ENCODE results near the gene CFAP74. TPM values are rescaled to one million over a fixed set of nuclear protein-coding genes. Genes with fewer than 3 reads are reported as not detected.

Gene CFAP74
- total and polyA plus RNA-seq, 2 donors (not counting 3 experiments of a cell fraction or from before 2014, with no cell fraction given): not detected

- BruUV-seq (replicated peaks): no TSS peak
- POLR2A ChIA-PET: no interaction called here
- no peak for DNase-seq (ENCODE audit: low read depth, low spot score)
These were observed 82.1 kb downstream of the CFAP74 start for GRCh38 chr1:1921459-1921862.

More at GRCh38 chr1:1921459-1921862, 82.1 kb downstream of the CFAP74 start:
- H3K4me2 ChIP-seq (ENCODE audit: insufficient read depth, low read length): no peak overlapping the region
- H3K4me1 ChIP-seq (ENCODE audit: control insufficient read depth, extremely low read depth, insufficient read depth, low read length): peaks cover 5% of the 10 kb centered on the region
- H3K27me3 ChIP-seq (ENCODE audit: control insufficient read depth in 2 of 2, insufficient read depth in 2 of 2, low read length in 2 of 2): no peaks in the 10 kb centered on the region
- FAIRE-seq: no peak
- H3K9me1 ChIP-seq (replicated peaks; ENCODE audit: control insufficient read depth, extremely low read depth, insufficient read depth, low read length): no peaks in the 10 kb centered on the region
- no peak overlapping the region for H3K4me3 ChIP-seq (replicated peaks in 1 of 3; ENCODE audit: insufficient read depth in 1 of 3, low read depth in 1 of 3, low read length in 3 of 3)
- no peaks in the 10 kb centered on the region for H3K9me3 ChIP-seq (replicated peaks; ENCODE audit: control insufficient read depth, insufficient read depth, low read length)
- no peaks in the 10 kb centered on the region for H4K20me1 ChIP-seq (replicated peaks; ENCODE audit: control insufficient read depth, extremely low read depth, insufficient read depth, low read length)
- no peaks in the 10 kb centered on the region for H3K79me2 ChIP-seq (ENCODE audit: control insufficient read depth, insufficient read depth, low read length)
- no peak overlapping the region for H2AFZ ChIP-seq (ENCODE audit: low read depth, low read length)
- CTCF ChIA-PET: interaction anchor here (1.0 kb wide), 1 partner anchor 12 kb away, joined by 3 read pairs; no protein-coding TSS in a partner anchor
- H3K27ac ChIP-seq (ENCODE audit: insufficient read depth, low read depth, low read length): no peak overlapping the region
- no peak for TF ChIP-seq MAX (IDR thresholded peaks at IDR 0.05; ENCODE audit: insufficient read depth, insufficient read length)
- no peak for TF ChIP-seq CTCF (IDR thresholded peaks at IDR 0.05; ENCODE audit: extremely low read depth in 1 of 2, insufficient read depth in 1 of 2, low read depth in 1 of 2, low read length in 2 of 2)
- TF ChIP-seq POLR2A (IDR thresholded peaks at IDR 0.05; ENCODE audit: low read depth, low read length): no peak
- no peak for TF ChIP-seq POLR2AphosphoS5 (IDR thresholded peaks at IDR 0.05; ENCODE audit: insufficient read depth, low read depth, low read length)
- TF ChIP-seq GATA2 (IDR thresholded peaks at IDR 0.05; ENCODE audit: insufficient read depth, insufficient read length, low read depth, low read length): no peak
- TF ChIP-seq EZH2 (IDR thresholded peaks at IDR 0.05; ENCODE audit: borderline replicate concordance, low read depth, low read length, severe bottlenecking): no peak
- TF ChIP-seq FOS (IDR thresholded peaks at IDR 0.05; ENCODE audit: borderline replicate concordance, insufficient read depth, low read length): no peak
- no peak for TF ChIP-seq JUN (IDR thresholded peaks at IDR 0.05; ENCODE audit: borderline replicate concordance, insufficient read depth, insufficient read length, low read depth)
- no peak for TF ChIP-seq MYC (IDR thresholded peaks at IDR 0.05; ENCODE audit: low read depth, low read length)
- H3K9ac ChIP-seq (replicated peaks; ENCODE audit: extremely low read depth, insufficient read depth, low read length): no peak overlapping the region
- dilution Hi-C loops (cut with MboI; ENCODE audit: extremely low pct_ligation_motif_present, low sequenced_read_pairs) (no loop called here), intact Hi-C loops (cut with micrococcal nuclease) (no loop called here)
- H3K36me3 ChIP-seq (ENCODE audit: control insufficient read depth in 2 of 2, extremely low read depth in 1 of 2, insufficient read depth in 2 of 2, low read length in 2 of 2): no peaks in the 10 kb centered on the region

Data from endothelial cell of umbilical vein (primary cell).